WTC11 (cell line): ENCODE measurements around the gene PLPP4. TPM values are rescaled to one million over a fixed set of nuclear protein-coding genes. Genes with fewer than 3 reads are reported as not detected.
A peak's percentile ranks its signal among the peaks of the same experiment; 100 is the strongest.

ENCODE experiments used
- ATAC-seq: fragments of 200-7000 bp; cut with Tn5 transposase; 2 replicates; pipeline ENCODE4 v1.10.0; 2021; ENCODE audit warnings: mild to moderate bottlenecking, moderate library complexity
- Bru-seq: library from RNA; stranded (reverse); fragments of 400-500 nt; gene quantifications from one replicate; lab custom pipeline; 2021; lab: Mats Ljungman, UMichigan
- CTCF ChIA-PET: fragments of 300-600 bp; sonication (Branson Sonifier 250); formaldehyde crosslinking; loops from one replicate; lab custom pipeline; 2021; ENCODE audit warnings: antibody characterized with exemption; lab: Charles Lee
- POLR2A ChIA-PET: fragments of 350-600 bp; sonication (Branson Sonifier 250); formaldehyde crosslinking; loops from one replicate; lab custom pipeline; 2021; ENCODE audit warnings: antibody characterized with exemption; lab: Charles Lee
- DNase-seq: peaks from one replicate; pipeline ENCODE4 v3.0.0; 2021; ENCODE audit warnings: low spot score
- H3K27ac Mint-ChIP-seq: 2 replicates; pipeline ENCODE4 v1.8.0; 2021; ENCODE audit warnings: mixed read lengths
- H3K27me3 Mint-ChIP-seq: 2 replicates; pipeline ENCODE4 v1.8.0; 2021; ENCODE audit warnings: low read depth, mild to moderate bottlenecking, moderate library complexity, mixed read lengths
- H3K36me3 Mint-ChIP-seq: 2 replicates; pipeline ENCODE4 v1.8.0; 2021; ENCODE audit warnings: mixed read lengths
- H3K4me1 Mint-ChIP-seq: 2 replicates; pipeline ENCODE4 v1.8.0; 2022; ENCODE audit warnings: mixed read lengths
- H3K4me3 Mint-ChIP-seq: 2 replicates; pipeline ENCODE4 v1.8.0; 2021; ENCODE audit warnings: mild to moderate bottlenecking, moderate library complexity, mixed read lengths
- H3K9me3 Mint-ChIP-seq: 2 replicates; pipeline ENCODE4 v1.8.0; 2021; ENCODE audit warnings: mixed read lengths
- CREM ChIP-seq: sonication (generic); formaldehyde crosslinking; IDR thresholded peaks from 2 replicates; pipeline ENCODE4 v1.8.1; 2022; ENCODE audit warnings: mild to moderate bottlenecking, missing genetic modification reagents, moderate library complexity
- EMX1 ChIP-seq: fragments of 250-450 bp; sonication (Bioruptor Pico); IDR thresholded peaks from 2 replicates; pipeline ENCODE4 v1.8.0; 2021; ENCODE audit warnings: mild to moderate bottlenecking
- FOXP1 ChIP-seq: sonication (generic); formaldehyde crosslinking; IDR thresholded peaks from 2 replicates; pipeline ENCODE4 v1.8.0; 2022; ENCODE audit warnings: missing genetic modification reagents, mild to moderate bottlenecking, moderate library complexity, borderline replicate concordance
- KAT7 ChIP-seq: sonication (generic); formaldehyde crosslinking; IDR thresholded peaks from 2 replicates; pipeline ENCODE4 v1.8.1; 2023; ENCODE audit warnings: missing genetic modification reagents, mild to moderate bottlenecking, borderline replicate concordance
- ZNF423 ChIP-seq: fragments of 250-450 bp; sonication (Bioruptor Pico); IDR thresholded peaks from 2 replicates; pipeline ENCODE4 v2.1.2; 2022; ENCODE audit warnings: mild to moderate bottlenecking, moderate library complexity
- long read RNA-seq, 3 experiments: library from RNA in 1 of 3; library from capped mRNA in 1 of 3; library from polyadenylated mRNA in 1 of 3; unstranded in 2 of 3; stranded (forward) in 1 of 3; transcript quantifications; one replicate each; pipeline ENCODE4 v2.0.0, GENCODE V29; 2021
- total RNA-seq: library from RNA; stranded (reverse); gene quantifications from 3 replicates; pipeline ENCODE4 v1.2.3, GENCODE V29; 2021
- TF ChIP-seq, protein P1 (sequence below): sonication (generic); formaldehyde crosslinking; IDR thresholded peaks from 2 replicates; pipeline ENCODE4 v1.8.1; 2022; ENCODE audit warnings: mild to moderate bottlenecking, moderate library complexity, missing genetic modification reagents
- TF ChIP-seq, protein P2 (sequence below): sonication (generic); formaldehyde crosslinking; IDR thresholded peaks from 2 replicates; pipeline ENCODE4 v1.8.0; 2022; ENCODE audit warnings: mild to moderate bottlenecking, missing genetic modification reagents
- TF ChIP-seq, protein P3 (sequence below): sonication (generic); formaldehyde crosslinking; IDR thresholded peaks from 2 replicates; pipeline ENCODE4 v1.8.1; 2023; ENCODE audit warnings: mild to moderate bottlenecking, missing genetic modification reagents
- TF ChIP-seq, protein P4 (sequence below): sonication (generic); formaldehyde crosslinking; IDR thresholded peaks from 2 replicates; pipeline ENCODE4 v1.8.1; 2022; ENCODE audit warnings: mild to moderate bottlenecking, missing genetic modification reagents, moderate library complexity, borderline replicate concordance
- TF ChIP-seq, protein P5 (sequence below): sonication (generic); formaldehyde crosslinking; IDR thresholded peaks from 2 replicates; pipeline ENCODE4 v1.8.0; 2023; ENCODE audit warnings: missing genetic modification reagents, mild to moderate bottlenecking, borderline replicate concordance

Gene PLPP4
- total RNA-seq (0.15 TPM in 1 of 3 replicates, not detected in the others), Bru-seq, nascent RNA (percentile 11 among the genes with signal in this experiment)
- long read RNA-seq, experiment 1: 0 reads
- long read RNA-seq, experiment 2: 0 reads
- long read RNA-seq, experiment 3: 0 reads

DNA sequence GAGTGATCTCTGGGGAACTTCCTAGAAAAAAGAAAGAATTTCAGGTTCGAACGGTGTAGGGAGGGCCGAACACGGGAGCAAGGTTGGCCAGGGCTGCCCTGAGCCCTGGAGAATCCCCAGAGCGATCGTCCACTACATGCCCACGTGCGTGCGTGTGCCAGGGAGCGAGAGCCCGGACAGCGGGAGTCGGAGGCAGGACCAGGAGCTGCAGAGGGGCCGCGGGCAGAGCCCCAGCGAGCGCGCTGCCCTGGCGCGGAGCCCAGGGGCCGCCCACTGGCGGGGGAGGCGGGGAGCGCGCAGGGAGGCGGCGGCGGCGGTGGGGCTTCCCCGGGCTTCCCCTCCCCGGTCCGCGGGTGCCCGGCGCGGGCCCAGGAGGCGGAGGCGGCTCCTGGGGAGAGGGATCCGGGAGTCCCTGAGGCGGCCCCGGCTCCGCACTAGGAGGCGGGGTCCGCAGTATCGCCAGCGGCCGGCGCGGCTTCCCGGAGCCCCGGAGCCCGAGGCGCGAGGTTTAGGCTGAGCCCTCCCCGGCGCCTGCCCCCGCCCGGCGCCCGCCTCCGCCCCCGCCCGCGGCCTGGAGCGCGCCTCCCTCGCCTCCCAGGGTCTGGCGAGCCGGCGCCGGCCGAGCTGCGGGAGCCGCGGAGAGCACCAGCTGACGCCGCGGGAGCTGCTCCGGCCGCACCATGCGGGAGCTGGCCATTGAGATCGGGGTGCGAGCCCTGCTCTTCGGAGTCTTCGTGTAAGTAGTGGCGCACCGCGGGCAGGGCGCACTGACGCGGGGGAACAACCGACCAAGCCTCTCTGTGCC is at the start of gene PLPP4:
TSS of gene PLPP4 (plus strand) at position 602 of the 805 bp plus-strand sequence. CDS start at position 681, 79 bp downstream.
- peak; percentile 62 for ATAC-seq
- POLR2A ChIA-PET: no interaction called here
- Mint-ChIP-seq H3K27ac (no peak within 1 kb of the TSS), H3K4me1 (peaks cover 12% of the 10 kb centered on the region), H3K36me3 (no peaks in the 10 kb centered on the region), H3K27me3 (peaks cover 74% of the 10 kb centered on the region), H3K4me3 (peak within 1 kb of the TSS; percentile 86), H3K9me3 (no peaks in the 10 kb centered on the region)
- CTCF ChIA-PET: interaction anchor here (1.1 to 3.1 kb wide), 3 partner anchors 34 to 190 kb away, joined by 3 to 7 read pairs (median 5); no protein-coding TSS in a partner anchor
- TF ChIP-seq, protein P1, sequence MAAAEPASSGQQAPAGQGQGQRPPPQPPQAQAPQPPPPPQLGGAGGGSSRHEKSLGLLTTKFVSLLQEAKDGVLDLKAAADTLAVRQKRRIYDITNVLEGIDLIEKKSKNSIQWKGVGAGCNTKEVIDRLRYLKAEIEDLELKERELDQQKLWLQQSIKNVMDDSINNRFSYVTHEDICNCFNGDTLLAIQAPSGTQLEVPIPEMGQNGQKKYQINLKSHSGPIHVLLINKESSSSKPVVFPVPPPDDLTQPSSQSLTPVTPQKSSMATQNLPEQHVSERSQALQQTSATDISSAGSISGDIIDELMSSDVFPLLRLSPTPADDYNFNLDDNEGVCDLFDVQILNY (CRISPR knock-in tag): no peak
- TF ChIP-seq ZNF423 (CRISPR knock-in tag): peak; percentile 47; the same call in 1 of the 2 replicates
- TF ChIP-seq, protein P2, sequence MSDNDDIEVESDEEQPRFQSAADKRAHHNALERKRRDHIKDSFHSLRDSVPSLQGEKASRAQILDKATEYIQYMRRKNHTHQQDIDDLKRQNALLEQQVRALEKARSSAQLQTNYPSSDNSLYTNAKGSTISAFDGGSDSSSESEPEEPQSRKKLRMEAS (CRISPR knock-in tag): 0 out of 2 replicates have a peak, but pooled peaks have one; percentile 33
- DNase-seq: peak; percentile 52

DNA sequence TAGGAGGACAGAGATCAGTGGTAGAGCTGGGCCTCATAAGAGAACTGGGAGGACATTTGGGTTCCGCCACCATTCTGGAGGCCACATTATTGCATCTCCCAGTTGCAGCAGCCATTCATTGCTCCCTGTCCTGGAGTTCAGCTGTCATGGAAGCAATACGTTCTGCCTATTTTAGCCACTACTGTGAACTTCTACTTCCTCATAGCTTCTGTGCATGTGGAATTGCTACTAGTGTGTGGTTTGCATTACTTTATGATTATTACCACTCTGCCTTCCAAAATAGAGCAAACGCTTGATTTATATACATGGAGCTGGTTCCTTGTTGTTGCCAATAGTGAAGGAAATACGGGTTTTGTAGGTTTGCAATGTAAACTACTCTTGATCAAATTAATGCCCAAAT is 47.2 kb upstream of the PLPP4 start:
- Mint-ChIP-seq H3K4me1 (no peaks in the 10 kb centered on the region), H3K36me3 (no peaks in the 10 kb centered on the region), H3K4me3 (no peak overlapping the region), H3K27ac (no peak overlapping the region), H3K27me3 (no peaks in the 10 kb centered on the region; the same call in 1 of the 2 replicates), H3K9me3 (peaks cover 20% of the 10 kb centered on the region)
- ChIA-PET POLR2A (no interaction called here), CTCF (interaction anchor here (1.3 kb wide), 1 partner anchor 13 kb away, joined by 4 read pairs; no protein-coding TSS in a partner anchor)
- no peak for DNase-seq
- TF ChIP-seq, protein P2 (CRISPR knock-in tag): no peak
- TF ChIP-seq, protein P3, sequence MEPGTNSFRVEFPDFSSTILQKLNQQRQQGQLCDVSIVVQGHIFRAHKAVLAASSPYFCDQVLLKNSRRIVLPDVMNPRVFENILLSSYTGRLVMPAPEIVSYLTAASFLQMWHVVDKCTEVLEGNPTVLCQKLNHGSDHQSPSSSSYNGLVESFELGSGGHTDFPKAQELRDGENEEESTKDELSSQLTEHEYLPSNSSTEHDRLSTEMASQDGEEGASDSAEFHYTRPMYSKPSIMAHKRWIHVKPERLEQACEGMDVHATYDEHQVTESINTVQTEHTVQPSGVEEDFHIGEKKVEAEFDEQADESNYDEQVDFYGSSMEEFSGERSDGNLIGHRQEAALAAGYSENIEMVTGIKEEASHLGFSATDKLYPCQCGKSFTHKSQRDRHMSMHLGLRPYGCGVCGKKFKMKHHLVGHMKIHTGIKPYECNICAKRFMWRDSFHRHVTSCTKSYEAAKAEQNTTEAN: no peak
- TF ChIP-seq, protein P4, sequence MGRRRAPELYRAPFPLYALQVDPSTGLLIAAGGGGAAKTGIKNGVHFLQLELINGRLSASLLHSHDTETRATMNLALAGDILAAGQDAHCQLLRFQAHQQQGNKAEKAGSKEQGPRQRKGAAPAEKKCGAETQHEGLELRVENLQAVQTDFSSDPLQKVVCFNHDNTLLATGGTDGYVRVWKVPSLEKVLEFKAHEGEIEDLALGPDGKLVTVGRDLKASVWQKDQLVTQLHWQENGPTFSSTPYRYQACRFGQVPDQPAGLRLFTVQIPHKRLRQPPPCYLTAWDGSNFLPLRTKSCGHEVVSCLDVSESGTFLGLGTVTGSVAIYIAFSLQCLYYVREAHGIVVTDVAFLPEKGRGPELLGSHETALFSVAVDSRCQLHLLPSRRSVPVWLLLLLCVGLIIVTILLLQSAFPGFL (CRISPR knock-in tag): no peak
- no peak for TF ChIP-seq FOXP1
- TF ChIP-seq, protein P5, sequence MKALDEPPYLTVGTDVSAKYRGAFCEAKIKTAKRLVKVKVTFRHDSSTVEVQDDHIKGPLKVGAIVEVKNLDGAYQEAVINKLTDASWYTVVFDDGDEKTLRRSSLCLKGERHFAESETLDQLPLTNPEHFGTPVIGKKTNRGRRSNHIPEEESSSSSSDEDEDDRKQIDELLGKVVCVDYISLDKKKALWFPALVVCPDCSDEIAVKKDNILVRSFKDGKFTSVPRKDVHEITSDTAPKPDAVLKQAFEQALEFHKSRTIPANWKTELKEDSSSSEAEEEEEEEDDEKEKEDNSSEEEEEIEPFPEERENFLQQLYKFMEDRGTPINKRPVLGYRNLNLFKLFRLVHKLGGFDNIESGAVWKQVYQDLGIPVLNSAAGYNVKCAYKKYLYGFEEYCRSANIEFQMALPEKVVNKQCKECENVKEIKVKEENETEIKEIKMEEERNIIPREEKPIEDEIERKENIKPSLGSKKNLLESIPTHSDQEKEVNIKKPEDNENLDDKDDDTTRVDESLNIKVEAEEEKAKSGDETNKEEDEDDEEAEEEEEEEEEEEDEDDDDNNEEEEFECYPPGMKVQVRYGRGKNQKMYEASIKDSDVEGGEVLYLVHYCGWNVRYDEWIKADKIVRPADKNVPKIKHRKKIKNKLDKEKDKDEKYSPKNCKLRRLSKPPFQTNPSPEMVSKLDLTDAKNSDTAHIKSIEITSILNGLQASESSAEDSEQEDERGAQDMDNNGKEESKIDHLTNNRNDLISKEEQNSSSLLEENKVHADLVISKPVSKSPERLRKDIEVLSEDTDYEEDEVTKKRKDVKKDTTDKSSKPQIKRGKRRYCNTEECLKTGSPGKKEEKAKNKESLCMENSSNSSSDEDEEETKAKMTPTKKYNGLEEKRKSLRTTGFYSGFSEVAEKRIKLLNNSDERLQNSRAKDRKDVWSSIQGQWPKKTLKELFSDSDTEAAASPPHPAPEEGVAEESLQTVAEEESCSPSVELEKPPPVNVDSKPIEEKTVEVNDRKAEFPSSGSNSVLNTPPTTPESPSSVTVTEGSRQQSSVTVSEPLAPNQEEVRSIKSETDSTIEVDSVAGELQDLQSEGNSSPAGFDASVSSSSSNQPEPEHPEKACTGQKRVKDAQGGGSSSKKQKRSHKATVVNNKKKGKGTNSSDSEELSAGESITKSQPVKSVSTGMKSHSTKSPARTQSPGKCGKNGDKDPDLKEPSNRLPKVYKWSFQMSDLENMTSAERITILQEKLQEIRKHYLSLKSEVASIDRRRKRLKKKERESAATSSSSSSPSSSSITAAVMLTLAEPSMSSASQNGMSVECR: no peak
- no peak for TF ChIP-seq KAT7 (CRISPR knock-in tag)
- no peak for TF ChIP-seq EMX1 (CRISPR knock-in tag)
- TF ChIP-seq CREM (CRISPR knock-in tag): no peak
- TF ChIP-seq, protein P1 (CRISPR knock-in tag): no peak
- no peak for ATAC-seq
